ENCODE measurements around the gene PARD6B.
A peak's percentile ranks its signal among the peaks of the same experiment; 100 is the strongest.

PARD6B gene

GRCh38 chr20:50786703-50787102, 55.3 kb downstream of the PARD6B start:
- no peak for TF ChIP-seq CTCF (IDR thresholded peaks at IDR 0.05; ENCODE audit: low read depth, low read length)
- no peak for DNase-seq
- Histone ChIP-seq H3K9me3 (ENCODE audit: severe bottlenecking) (no peaks in the 10 kb centered on the region), H3K27ac (no peak overlapping the region), H3K27me3 (ENCODE audit: insufficient read depth, low read depth, severe bottlenecking) (no peaks in the 10 kb centered on the region), H3K36me3 (no peaks in the 10 kb centered on the region), H3K4me3 (ENCODE audit: low read depth, low read length) (no peak overlapping the region)

- DNase-seq: no peak
- no peaks in the 10 kb centered on the region for H3K36me3 ChIP-seq
- no peaks in the 10 kb centered on the region for H3K9me3 ChIP-seq (ENCODE audit: severe bottlenecking)
- no peak overlapping the region for H3K27ac ChIP-seq
- no peaks in the 10 kb centered on the region for H3K27me3 ChIP-seq (ENCODE audit: insufficient read depth, low read depth, severe bottlenecking)
- H3K4me3 ChIP-seq (ENCODE audit: low read depth, low read length): no peak overlapping the region
- TF ChIP-seq CTCF (IDR thresholded peaks at IDR 0.05; ENCODE audit: low read depth, low read length): no peak
These were observed 55.8 kb downstream of the PARD6B start for GRCh38 chr20:50787181-50787580.

GRCh38 chr20:50788045-50788991, 56.9 kb downstream of the PARD6B start:
- Histone ChIP-seq H3K27me3 (ENCODE audit: insufficient read depth, low read depth, severe bottlenecking) (no peaks in the 10 kb centered on the region), H3K9me3 (ENCODE audit: severe bottlenecking) (no peaks in the 10 kb centered on the region), H3K4me3 (ENCODE audit: low read depth, low read length) (no peak overlapping the region), H3K36me3 (no peaks in the 10 kb centered on the region), H3K27ac (no peak overlapping the region)
- peak; percentile 53 for TF ChIP-seq CTCF (IDR thresholded peaks at IDR 0.05; ENCODE audit: low read depth, low read length)
- DNase-seq: peak; percentile 48

GRCh38 chr20:50789968-50790650, 58.7 kb downstream of the PARD6B start:
- H3K36me3 ChIP-seq: no peaks in the 10 kb centered on the region
- TF ChIP-seq CTCF (IDR thresholded peaks at IDR 0.05; ENCODE audit: low read depth, low read length): no peak
- peak overlapping the region; percentile 77 for H3K27ac ChIP-seq

GRCh38 chr20:50790651-50791277, 59.4 kb downstream of the PARD6B start:
- Histone ChIP-seq H3K27ac (peak overlapping the region; percentile 77), H3K4me3 (ENCODE audit: low read depth, low read length) (peak overlapping the region; percentile 3; the same call in 1 of the 2 replicates)
- TF ChIP-seq CTCF (IDR thresholded peaks at IDR 0.05; ENCODE audit: low read depth, low read length): peak; percentile 91

More at GRCh38 chr20:50789968-50790650, 58.7 kb downstream of the PARD6B start:
- no peaks in the 10 kb centered on the region for H3K9me3 ChIP-seq (ENCODE audit: severe bottlenecking)
- no peaks in the 10 kb centered on the region for H3K27me3 ChIP-seq (ENCODE audit: insufficient read depth, low read depth, severe bottlenecking)
- no peak for DNase-seq
- H3K4me3 ChIP-seq (ENCODE audit: low read depth, low read length): no peak overlapping the region

More at GRCh38 chr20:50790651-50791277, 59.4 kb downstream of the PARD6B start:
- Histone ChIP-seq H3K9me3 (ENCODE audit: severe bottlenecking) (no peaks in the 10 kb centered on the region), H3K36me3 (no peaks in the 10 kb centered on the region), H3K27me3 (ENCODE audit: insufficient read depth, low read depth, severe bottlenecking) (peaks cover 2% of the 10 kb centered on the region)
- peak; percentile 91 for DNase-seq

Measured in WERI-Rb-1 (cell line).